ENCODE results near the gene SLC29A2. TPM values are rescaled to one million over a fixed set of nuclear protein-coding genes. Genes with fewer than 3 reads are reported as not detected.

SLC29A2 gene
- total RNA-seq, 1 donor from 2014 or later: 6.9 TPM

GRCh38 chr11:66415423-66415822 is 43.9 kb upstream of the SLC29A2 start:
- no peak overlapping the region for H3K9ac ChIP-seq
- no peaks in the 10 kb centered on the region for H3K9me3 ChIP-seq (ENCODE audit: low read depth)
- H3F3A ChIP-seq (ENCODE audit: low read depth): peaks cover 6% of the 10 kb centered on the region
- Mint-ChIP-seq H3K4me3 (no peak overlapping the region), H3K4me1 (peaks cover 43% of the 10 kb centered on the region), H3K9me3 (no peaks in the 10 kb centered on the region), H3K27ac (no peak overlapping the region), H3K27me3 (ENCODE audit: insufficient read depth, low read depth) (peaks cover 24% of the 10 kb centered on the region), H3K36me3 (peaks cover 2% of the 10 kb centered on the region)
- peaks cover 41% of the 10 kb centered on the region for H4K20me1 ChIP-seq (ENCODE audit: low read depth)
- DNase-seq (ENCODE audit: low spot score): no peak
- H3K27me3 ChIP-seq: peaks cover 23% of the 10 kb centered on the region
- TF ChIP-seq EZH2 (IDR thresholded peaks at IDR 0.05) (no peak), EZH2phosphoT487 (IDR thresholded peaks at IDR 0.05) (no peak), CTCF (IDR thresholded peaks at IDR 0.05) (no peak)
- H3K79me2 ChIP-seq (ENCODE audit: low read depth): no peaks in the 10 kb centered on the region
- H3K4me1 ChIP-seq: peaks cover 23% of the 10 kb centered on the region
- H3K27ac ChIP-seq: no peak overlapping the region
- H2AFZ ChIP-seq (replicated peaks): no peak overlapping the region
- no peak overlapping the region for H3K4me2 ChIP-seq
- no peaks in the 10 kb centered on the region for H3K36me3 ChIP-seq
- H3K4me3 ChIP-seq: no peak overlapping the region

GRCh38 chr11:66414120-66414934 is 42.8 kb upstream of the SLC29A2 start:
- peaks cover 2% of the 10 kb centered on the region for H3F3A ChIP-seq (ENCODE audit: low read depth)
- no peak overlapping the region for H3K4me2 ChIP-seq
- Mint-ChIP-seq H3K36me3 (peaks cover 2% of the 10 kb centered on the region), H3K27ac (no peak overlapping the region), H3K4me3 (no peak overlapping the region), H3K27me3 (ENCODE audit: insufficient read depth, low read depth) (peaks cover 16% of the 10 kb centered on the region), H3K4me1 (peaks cover 43% of the 10 kb centered on the region), H3K9me3 (no peaks in the 10 kb centered on the region)
- no peaks in the 10 kb centered on the region for H3K36me3 ChIP-seq
- DNase-seq (ENCODE audit: low spot score): peak; percentile 29
- no peak overlapping the region for H3K27ac ChIP-seq
- H2AFZ ChIP-seq (replicated peaks): no peak overlapping the region
- peaks cover 14% of the 10 kb centered on the region for H3K4me1 ChIP-seq
- H3K4me3 ChIP-seq: no peak overlapping the region
- TF ChIP-seq CTCF (IDR thresholded peaks at IDR 0.05) (no peak), EZH2phosphoT487 (IDR thresholded peaks at IDR 0.05) (no peak), EZH2 (IDR thresholded peaks at IDR 0.05) (no peak)
- no peaks in the 10 kb centered on the region for H3K79me2 ChIP-seq (ENCODE audit: low read depth)
- peaks cover 19% of the 10 kb centered on the region for H3K27me3 ChIP-seq
- no peaks in the 10 kb centered on the region for H3K9me3 ChIP-seq (ENCODE audit: low read depth)
- H3K9ac ChIP-seq: no peak overlapping the region
- peaks cover 30% of the 10 kb centered on the region for H4K20me1 ChIP-seq (ENCODE audit: low read depth)

- Histone ChIP-seq H3K4me3 (no peak overlapping the region), H3K36me3 (no peaks in the 10 kb centered on the region), H3K4me2 (no peak overlapping the region), H3K27me3 (peaks cover 8% of the 10 kb centered on the region), H3K4me1 (peaks cover 13% of the 10 kb centered on the region), H4K20me1 (ENCODE audit: low read depth) (peaks cover 19% of the 10 kb centered on the region), H3K9ac (no peak overlapping the region), H3F3A (ENCODE audit: low read depth) (no peaks in the 10 kb centered on the region), H3K27ac (no peak overlapping the region), H3K79me2 (ENCODE audit: low read depth) (no peaks in the 10 kb centered on the region), H2AFZ (replicated peaks) (no peak overlapping the region), H3K9me3 (ENCODE audit: low read depth) (no peaks in the 10 kb centered on the region)
- H3K9me3 Mint-ChIP-seq: no peaks in the 10 kb centered on the region
- H3K4me1 Mint-ChIP-seq: peaks cover 38% of the 10 kb centered on the region
- peak overlapping the region; percentile 6 for H3K27ac Mint-ChIP-seq
- no peak overlapping the region for H3K4me3 Mint-ChIP-seq
- no peak for TF ChIP-seq CTCF (IDR thresholded peaks at IDR 0.05)
- DNase-seq (ENCODE audit: low spot score): no peak
- H3K27me3 Mint-ChIP-seq (ENCODE audit: insufficient read depth, low read depth): peaks cover 6% of the 10 kb centered on the region
- no peaks in the 10 kb centered on the region for H3K36me3 Mint-ChIP-seq
Measured at GRCh38 chr11:66413167-66413566, 41.6 kb upstream of the SLC29A2 start.

All from neural progenitor cell (in vitro differentiated cells).